ENCODE results near the gene UBE2J2. TPM values are rescaled to one million over a fixed set of nuclear protein-coding genes. Genes with fewer than 3 reads are reported as not detected.

UBE2J2 gene
- total and polyA plus RNA-seq, 2 of the 13 experiments (the other 11 are each of a cell fraction or from before 2014, with no cell fraction given): 25.4 to 29.4 TPM

DNA sequence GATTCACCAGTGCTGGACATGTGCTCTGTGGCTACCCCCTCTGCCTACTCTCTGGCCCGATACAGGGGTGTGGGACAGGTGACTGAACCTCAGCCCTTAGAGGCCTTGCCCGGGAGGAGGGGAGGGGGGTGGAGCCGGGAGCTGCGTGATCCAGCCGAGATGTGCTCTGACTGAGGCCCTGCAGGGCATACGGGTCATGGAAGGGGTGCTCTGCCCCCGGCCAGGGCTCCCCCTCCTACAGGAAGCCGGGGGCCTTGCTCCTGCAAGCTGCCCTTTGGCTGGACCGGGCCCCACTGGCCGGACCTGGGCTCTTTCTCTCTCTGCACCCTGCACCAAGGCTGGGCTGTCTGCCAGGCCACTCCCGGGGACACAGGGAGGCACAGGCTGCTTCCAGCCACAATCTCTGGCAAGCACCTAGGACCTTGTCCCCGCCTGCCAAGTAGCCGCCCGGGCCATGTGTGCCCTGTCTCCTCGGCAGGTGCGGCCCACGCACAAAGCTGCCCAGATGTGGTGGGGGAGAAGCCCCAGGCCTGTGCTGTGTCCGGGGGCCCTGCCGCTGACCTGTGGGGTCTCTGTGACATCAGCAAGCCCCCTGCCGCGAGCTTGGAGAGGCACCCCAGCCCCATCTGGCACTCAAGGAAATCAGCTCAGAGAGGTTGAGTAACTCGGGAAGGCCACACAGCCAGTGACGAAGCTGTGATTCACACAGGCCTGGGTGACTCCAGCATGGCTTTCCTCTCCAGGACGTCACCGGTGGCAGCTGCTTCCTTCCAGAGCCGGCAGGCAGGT, 8.1 kb upstream of the UBE2J2 start (continued):
- TF ChIP-seq, protein P1, sequence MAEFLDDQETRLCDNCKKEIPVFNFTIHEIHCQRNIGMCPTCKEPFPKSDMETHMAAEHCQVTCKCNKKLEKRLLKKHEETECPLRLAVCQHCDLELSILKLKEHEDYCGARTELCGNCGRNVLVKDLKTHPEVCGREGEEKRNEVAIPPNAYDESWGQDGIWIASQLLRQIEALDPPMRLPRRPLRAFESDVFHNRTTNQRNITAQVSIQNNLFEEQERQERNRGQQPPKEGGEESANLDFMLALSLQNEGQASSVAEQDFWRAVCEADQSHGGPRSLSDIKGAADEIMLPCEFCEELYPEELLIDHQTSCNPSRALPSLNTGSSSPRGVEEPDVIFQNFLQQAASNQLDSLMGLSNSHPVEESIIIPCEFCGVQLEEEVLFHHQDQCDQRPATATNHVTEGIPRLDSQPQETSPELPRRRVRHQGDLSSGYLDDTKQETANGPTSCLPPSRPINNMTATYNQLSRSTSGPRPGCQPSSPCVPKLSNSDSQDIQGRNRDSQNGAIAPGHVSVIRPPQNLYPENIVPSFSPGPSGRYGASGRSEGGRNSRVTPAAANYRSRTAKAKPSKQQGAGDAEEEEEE (CRISPR knock-in tag; IDR thresholded peaks at IDR 0.05; ENCODE audit: borderline replicate concordance): no peak
- TF ChIP-seq FOXK2 (IDR thresholded peaks at IDR 0.05) (no peak), GATAD1 (CRISPR knock-in tag; IDR thresholded peaks at IDR 0.05) (no peak), ZNF616 (CRISPR knock-in tag; IDR thresholded peaks at IDR 0.05; ENCODE audit: low read depth) (no peak; the same call in 1 of the 2 replicates), RBFOX2 (IDR thresholded peaks at IDR 0.05; ENCODE audit: low read depth, low read length) (peak; percentile 69), HNF4A (CRISPR knock-in tag; IDR thresholded peaks at IDR 0.05) (peak; percentile 89), NR2F2 (IDR thresholded peaks at IDR 0.05; ENCODE audit: borderline replicate concordance, low read depth) (no peak; the same call in 1 of the 2 replicates), ZNF10 (CRISPR knock-in tag; IDR thresholded peaks at IDR 0.05; ENCODE audit: borderline replicate concordance, low read depth) (no peak), ZNF589 (CRISPR knock-in tag; conservative IDR thresholded peaks at IDR 0.05) (no peak), ZSCAN30 (CRISPR knock-in tag; IDR thresholded peaks at IDR 0.05) (no peak), ZNF563 (CRISPR knock-in tag; IDR thresholded peaks at IDR 0.05) (0 out of 2 replicates have a peak, but pooled peaks have one; percentile 25)
- TF ChIP-seq, protein P2, sequence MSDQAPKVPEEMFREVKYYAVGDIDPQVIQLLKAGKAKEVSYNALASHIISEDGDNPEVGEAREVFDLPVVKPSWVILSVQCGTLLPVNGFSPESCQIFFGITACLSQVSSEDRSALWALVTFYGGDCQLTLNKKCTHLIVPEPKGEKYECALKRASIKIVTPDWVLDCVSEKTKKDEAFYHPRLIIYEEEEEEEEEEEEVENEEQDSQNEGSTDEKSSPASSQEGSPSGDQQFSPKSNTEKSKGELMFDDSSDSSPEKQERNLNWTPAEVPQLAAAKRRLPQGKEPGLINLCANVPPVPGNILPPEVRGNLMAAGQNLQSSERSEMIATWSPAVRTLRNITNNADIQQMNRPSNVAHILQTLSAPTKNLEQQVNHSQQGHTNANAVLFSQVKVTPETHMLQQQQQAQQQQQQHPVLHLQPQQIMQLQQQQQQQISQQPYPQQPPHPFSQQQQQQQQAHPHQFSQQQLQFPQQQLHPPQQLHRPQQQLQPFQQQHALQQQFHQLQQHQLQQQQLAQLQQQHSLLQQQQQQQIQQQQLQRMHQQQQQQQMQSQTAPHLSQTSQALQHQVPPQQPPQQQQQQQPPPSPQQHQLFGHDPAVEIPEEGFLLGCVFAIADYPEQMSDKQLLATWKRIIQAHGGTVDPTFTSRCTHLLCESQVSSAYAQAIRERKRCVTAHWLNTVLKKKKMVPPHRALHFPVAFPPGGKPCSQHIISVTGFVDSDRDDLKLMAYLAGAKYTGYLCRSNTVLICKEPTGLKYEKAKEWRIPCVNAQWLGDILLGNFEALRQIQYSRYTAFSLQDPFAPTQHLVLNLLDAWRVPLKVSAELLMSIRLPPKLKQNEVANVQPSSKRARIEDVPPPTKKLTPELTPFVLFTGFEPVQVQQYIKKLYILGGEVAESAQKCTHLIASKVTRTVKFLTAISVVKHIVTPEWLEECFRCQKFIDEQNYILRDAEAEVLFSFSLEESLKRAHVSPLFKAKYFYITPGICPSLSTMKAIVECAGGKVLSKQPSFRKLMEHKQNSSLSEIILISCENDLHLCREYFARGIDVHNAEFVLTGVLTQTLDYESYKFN (CRISPR knock-in tag; conservative IDR thresholded peaks at IDR 0.05): peak; percentile 96
- TF ChIP-seq, protein P3, sequence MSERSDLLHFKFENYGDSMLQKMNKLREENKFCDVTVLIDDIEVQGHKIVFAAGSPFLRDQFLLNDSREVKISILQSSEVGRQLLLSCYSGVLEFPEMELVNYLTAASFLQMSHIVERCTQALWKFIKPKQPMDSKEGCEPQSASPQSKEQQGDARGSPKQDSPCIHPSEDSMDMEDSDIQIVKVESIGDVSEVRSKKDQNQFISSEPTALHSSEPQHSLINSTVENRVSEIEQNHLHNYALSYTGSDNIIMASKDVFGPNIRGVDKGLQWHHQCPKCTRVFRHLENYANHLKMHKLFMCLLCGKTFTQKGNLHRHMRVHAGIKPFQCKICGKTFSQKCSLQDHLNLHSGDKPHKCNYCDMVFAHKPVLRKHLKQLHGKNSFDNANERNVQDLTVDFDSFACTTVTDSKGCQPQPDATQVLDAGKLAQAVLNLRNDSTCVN (CRISPR knock-in tag; IDR thresholded peaks at IDR 0.05; ENCODE audit: borderline replicate concordance): no peak
- TF ChIP-seq, protein P4, sequence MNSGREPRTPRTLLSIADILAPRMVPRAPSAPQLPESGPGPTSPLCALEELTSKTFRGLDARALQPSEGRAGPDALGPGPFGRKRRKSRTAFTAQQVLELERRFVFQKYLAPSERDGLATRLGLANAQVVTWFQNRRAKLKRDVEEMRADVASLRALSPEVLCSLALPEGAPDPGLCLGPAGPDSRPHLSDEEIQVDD (CRISPR knock-in tag; IDR thresholded peaks at IDR 0.05; ENCODE audit: borderline replicate concordance): no peak
- TF ChIP-seq, protein P5, sequence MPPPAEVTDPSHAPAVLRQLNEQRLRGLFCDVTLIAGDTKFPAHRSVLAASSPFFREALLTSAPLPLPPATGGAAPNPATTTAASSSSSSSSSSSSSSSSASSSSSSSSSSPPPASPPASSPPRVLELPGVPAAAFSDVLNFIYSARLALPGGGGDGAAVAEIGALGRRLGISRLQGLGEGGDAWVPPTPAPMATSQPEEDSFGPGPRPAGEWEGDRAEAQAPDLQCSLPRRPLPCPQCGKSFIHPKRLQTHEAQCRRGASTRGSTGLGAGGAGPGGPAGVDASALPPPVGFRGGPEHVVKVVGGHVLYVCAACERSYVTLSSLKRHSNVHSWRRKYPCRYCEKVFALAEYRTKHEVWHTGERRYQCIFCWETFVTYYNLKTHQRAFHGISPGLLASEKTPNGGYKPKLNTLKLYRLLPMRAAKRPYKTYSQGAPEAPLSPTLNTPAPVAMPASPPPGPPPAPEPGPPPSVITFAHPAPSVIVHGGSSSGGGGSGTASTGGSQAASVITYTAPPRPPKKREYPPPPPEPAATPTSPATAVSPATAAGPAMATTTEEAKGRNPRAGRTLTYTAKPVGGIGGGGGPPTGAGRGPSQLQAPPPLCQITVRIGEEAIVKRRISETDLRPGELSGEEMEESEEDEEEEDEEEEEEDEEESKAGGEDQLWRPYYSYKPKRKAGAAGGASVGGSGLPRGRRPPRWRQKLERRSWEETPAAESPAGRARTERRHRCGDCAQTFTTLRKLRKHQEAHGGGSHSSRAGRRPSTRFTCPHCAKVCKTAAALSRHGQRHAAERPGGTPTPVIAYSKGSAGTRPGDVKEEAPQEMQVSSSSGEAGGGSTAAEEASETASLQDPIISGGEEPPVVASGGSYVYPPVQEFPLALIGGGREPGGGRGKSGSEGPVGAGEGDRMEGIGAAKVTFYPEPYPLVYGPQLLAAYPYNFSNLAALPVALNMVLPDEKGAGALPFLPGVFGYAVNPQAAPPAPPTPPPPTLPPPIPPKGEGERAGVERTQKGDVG (CRISPR knock-in tag; IDR thresholded peaks at IDR 0.05; ENCODE audit: borderline replicate concordance): no peak

Measured in HepG2 (cell line).